Mononuclear cell (primary cell): ENCODE measurements around the gene BTBD18. TPM values are rescaled to one million over a fixed set of nuclear protein-coding genes. Genes with fewer than 3 reads are reported as not detected.

Experiments used
- H3K27me3 ChIP-seq: 2 replicates; pipeline ENCODE4 v1.6.0; 2011; ENCODE audit warnings: low read length, control low read depth; ENCODE audit not compliant: insufficient read depth
- H3K4me1 ChIP-seq: 2 replicates; pipeline ENCODE4 v1.5.1; 2011; ENCODE audit warnings: mild to moderate bottlenecking, low read length, control low read depth; ENCODE audit not compliant: insufficient read depth
- H3K4me3 ChIP-seq: 2 replicates; pipeline ENCODE4 v1.5.1; 2011; ENCODE audit warnings: mild to moderate bottlenecking, low read length, moderate library complexity
- H3K9me3 ChIP-seq: 2 replicates; pipeline ENCODE4 v1.5.1; 2011; ENCODE audit warnings: low read depth, mild to moderate bottlenecking, control low read depth, low read length
- total RNA-seq: library from RNA; depleted of rRNA; stranded (reverse); fragments of >200 nt; gene quantifications from one replicate; pipeline ENCODE4 v1.2.3, GENCODE V29; 2012

Gene BTBD18
- total RNA-seq, 1 donor, result not detected

GRCh38 chr11:57762235-57762861 is 10.7 kb upstream of the BTBD18 start:
- Histone ChIP-seq H3K9me3 (no peaks in the 10 kb centered on the region), H3K27me3 (no peaks in the 10 kb centered on the region), H3K4me1 (peaks cover 16% of the 10 kb centered on the region), H3K4me3 (peak overlapping the region; percentile 55)

GRCh38 chr11:57761301-57762234 is 9.9 kb upstream of the BTBD18 start, which contains the start of gene CTNND1:
TSS of gene CTNND1 (plus strand) at chr11:57761802. CDS start at chr11:57791479, 29,677 bp downstream.
- Histone ChIP-seq H3K4me1 (peaks cover 16% of the 10 kb centered on the region), H3K9me3 (no peaks in the 10 kb centered on the region), H3K4me3 (peak within 1 kb of the TSS; percentile 55), H3K27me3 (no peaks in the 10 kb centered on the region)

- no peaks in the 10 kb centered on the region for H3K9me3 ChIP-seq
- peaks cover 3% of the 10 kb centered on the region for H3K4me1 ChIP-seq
- H3K27me3 ChIP-seq, result no peaks in the 10 kb centered on the region
- no peak overlapping the region for H3K4me3 ChIP-seq
Observed at GRCh38 chr11:57758174-57758573, 6.6 kb upstream of the BTBD18 start.

- Histone ChIP-seq H3K9me3 (no peaks in the 10 kb centered on the region), H3K4me3 (no peak overlapping the region), H3K27me3 (no peaks in the 10 kb centered on the region), H3K4me1 (no peaks in the 10 kb centered on the region)
Observed at GRCh38 chr11:57752954-57753353, 1.3 kb upstream of the BTBD18 start.

GRCh38 chr11:57751176-57751575 is 443 bp downstream of the BTBD18 start:
- Histone ChIP-seq H3K4me1 (no peaks in the 10 kb centered on the region), H3K9me3 (no peaks in the 10 kb centered on the region), H3K4me3 (no peak overlapping the region), H3K27me3 (no peaks in the 10 kb centered on the region)

- no peaks in the 10 kb centered on the region for H3K9me3 ChIP-seq
- peaks cover 19% of the 10 kb centered on the region for H3K4me1 ChIP-seq
- H3K27me3 ChIP-seq, result no peaks in the 10 kb centered on the region
- no peak overlapping the region for H3K4me3 ChIP-seq
Observed at GRCh38 chr11:57746920-57747319, 4.7 kb downstream of the BTBD18 start.

GRCh38 chr11:57745206-57745605 is 6.4 kb downstream of the BTBD18 start:
- H3K4me3 ChIP-seq, result no peak overlapping the region
- H3K4me1 ChIP-seq, result peaks cover 27% of the 10 kb centered on the region
- no peaks in the 10 kb centered on the region for H3K9me3 ChIP-seq
- H3K27me3 ChIP-seq, result no peaks in the 10 kb centered on the region

- H3K4me1 ChIP-seq, result peaks cover 27% of the 10 kb centered on the region
- H3K4me3 ChIP-seq, result no peak overlapping the region
- no peaks in the 10 kb centered on the region for H3K27me3 ChIP-seq
- no peaks in the 10 kb centered on the region for H3K9me3 ChIP-seq
Observed at GRCh38 chr11:57744357-57744756, 7.3 kb downstream of the BTBD18 start.

- H3K4me3 ChIP-seq, result peak overlapping the region; percentile 89
Observed at GRCh38 chr11:57742087-57742452, 9.5 kb downstream of the BTBD18 start.

GRCh38 chr11:57741132-57742086 is 10.2 kb downstream of the BTBD18 start, which contains the start of gene SELENOH:
TSS of gene SELENOH (plus strand) at chr11:57741491. CDS start at chr11:57741596, 105 bp downstream.
- Histone ChIP-seq H3K9me3 (no peaks in the 10 kb centered on the region), H3K4me1 (peaks cover 27% of the 10 kb centered on the region), H3K27me3 (no peaks in the 10 kb centered on the region), H3K4me3 (peak within 1 kb of the TSS; percentile 89)

More at GRCh38 chr11:57742087-57742452, 9.5 kb downstream of the BTBD18 start:
- H3K9me3 ChIP-seq, result no peaks in the 10 kb centered on the region
- H3K4me1 ChIP-seq, result peaks cover 27% of the 10 kb centered on the region
- H3K27me3 ChIP-seq, result no peaks in the 10 kb centered on the region

GRCh38 chr11:57735619-57736298 is 15.9 kb downstream of the BTBD18 start:
- no peak overlapping the region for H3K4me3 ChIP-seq
- no peaks in the 10 kb centered on the region for H3K9me3 ChIP-seq
- H3K27me3 ChIP-seq, result no peaks in the 10 kb centered on the region
- H3K4me1 ChIP-seq, result peaks cover 4% of the 10 kb centered on the region

GRCh38 chr11:57732661-57733060 is 19.0 kb downstream of the BTBD18 start:
- Histone ChIP-seq H3K4me1 (no peaks in the 10 kb centered on the region), H3K4me3 (no peak overlapping the region), H3K27me3 (no peaks in the 10 kb centered on the region)

GRCh38 chr11:57729479-57729878 is 22.1 kb downstream of the BTBD18 start:
- H3K4me3 ChIP-seq, result no peak overlapping the region
- H3K9me3 ChIP-seq, result no peaks in the 10 kb centered on the region
- no peaks in the 10 kb centered on the region for H3K4me1 ChIP-seq
- H3K27me3 ChIP-seq, result no peaks in the 10 kb centered on the region

More at GRCh38 chr11:57732661-57733060, 19.0 kb downstream of the BTBD18 start:
- H3K9me3 ChIP-seq, result no peaks in the 10 kb centered on the region

GRCh38 chr11:57728829-57729228 is 22.8 kb downstream of the BTBD18 start:
- Histone ChIP-seq H3K9me3 (no peaks in the 10 kb centered on the region), H3K4me1 (no peaks in the 10 kb centered on the region), H3K27me3 (no peaks in the 10 kb centered on the region), H3K4me3 (no peak overlapping the region)
